Suprapubic skin (tissue), 4 donors: ENCODE results near the gene SLC25A4.

Source experiments
- CTCF ChIP-seq, 2 donors: fragments of 200-600 bp in 1 of 2; fragments of 450-650 bp in 1 of 2; sonication (generic) in 1 of 2; IDR thresholded peaks; one replicate each; pipeline ENCODE4 v1.5.1; 2016 to 2019; ENCODE audit warnings: antibody characterized with exemption in 2 of 2, mild to moderate bottlenecking in 1 of 2, moderate library complexity in 1 of 2
- EP300 ChIP-seq: sonication (generic); formaldehyde crosslinking; IDR thresholded peaks from one replicate; pipeline ENCODE4 v1.6.1; 2017; ENCODE audit warnings: antibody characterized with exemption
- POLR2A ChIP-seq, 2 donors: fragments of 450-650 bp; IDR thresholded peaks; one replicate each; pipeline ENCODE4 v1.6.1; 2017; ENCODE audit warnings: antibody characterized with exemption in 2 of 2, mild to moderate bottlenecking in 2 of 2, moderate library complexity in 2 of 2
- POLR2AphosphoS5 ChIP-seq, 3 donors: sonication (generic); formaldehyde crosslinking; IDR thresholded peaks; one replicate each; pipeline ENCODE4 v1.6.1; 2017; ENCODE audit warnings: antibody characterized with exemption in 3 of 3

GRCh38 chr4:185119927-185120630, 23.0 kb upstream of the SLC25A4 start:
- TF ChIP-seq POLR2A (IDR thresholded peaks at IDR 0.05) = no peak
- TF ChIP-seq CTCF (IDR thresholded peaks at IDR 0.05) = no peak
- no peak for TF ChIP-seq POLR2AphosphoS5 (IDR thresholded peaks at IDR 0.05)
- TF ChIP-seq EP300 = no peak
